HepG2 (cell line): ENCODE results near the gene PLEKHG2. TPM values are rescaled to one million over a fixed set of nuclear protein-coding genes. Genes with fewer than 3 reads are reported as not detected.

ENCODE experiments used
- ETV6 ChIP-seq: sonication (generic); formaldehyde crosslinking; conservative IDR thresholded peaks from 2 replicates; pipeline ENCODE4 v1.4.0; 2020; ENCODE audit warnings: missing genetic modification reagents
- LRRFIP1 ChIP-seq: sonication (generic); formaldehyde crosslinking; conservative IDR thresholded peaks from 2 replicates; pipeline ENCODE4 v1.4.0; 2020; ENCODE audit warnings: missing genetic modification reagents
- MAX ChIP-seq: IDR thresholded peaks from 2 replicates; pipeline ENCODE4 v1.6.1; 2012; ENCODE audit warnings: inconsistent platforms
- NFATC3 ChIP-seq: sonication (generic); formaldehyde crosslinking; IDR thresholded peaks from 2 replicates; pipeline ENCODE4 v1.5.1; 2020; ENCODE audit warnings: mild to moderate bottlenecking, missing genetic modification reagents
- PLRG1 ChIP-seq: fragments of 450-650 bp; conservative IDR thresholded peaks from 2 replicates; pipeline ENCODE4 v1.6.1; 2016
- SRSF9 ChIP-seq: fragments of 200-400 bp; formaldehyde crosslinking; IDR thresholded peaks from 2 replicates; pipeline ENCODE4 v1.6.1; 2018; ENCODE audit warnings: borderline replicate concordance, mild to moderate bottlenecking, low read depth, low read length; ENCODE audit not compliant: insufficient read depth, poor library complexity, severe bottlenecking
- STAT6 ChIP-seq: sonication (generic); formaldehyde crosslinking; IDR thresholded peaks from 2 replicates; pipeline ENCODE4 v1.4.0; 2020; ENCODE audit warnings: missing genetic modification reagents, mild to moderate bottlenecking, borderline replicate concordance
- TBX2 ChIP-seq: sonication (generic); formaldehyde crosslinking; IDR thresholded peaks from 2 replicates; pipeline ENCODE4 v1.5.0; 2020; ENCODE audit warnings: missing genetic modification reagents, mild to moderate bottlenecking, borderline replicate concordance
- TEF ChIP-seq: sonication (generic); formaldehyde crosslinking; IDR thresholded peaks from 2 replicates; pipeline ENCODE4 v1.5.0; 2020; ENCODE audit warnings: missing genetic modification reagents
- THAP8 ChIP-seq: sonication (generic); formaldehyde crosslinking; IDR thresholded peaks from 2 replicates; pipeline ENCODE4 v1.5.1; 2020; ENCODE audit warnings: missing genetic modification reagents, mild to moderate bottlenecking, borderline replicate concordance
- ZNF251 ChIP-seq: sonication (generic); formaldehyde crosslinking; IDR thresholded peaks from 2 replicates; pipeline ENCODE4 v1.9.0; 2021; ENCODE audit warnings: mild to moderate bottlenecking, missing genetic modification reagents
- ZNF530 ChIP-seq: sonication (generic); formaldehyde crosslinking; IDR thresholded peaks from 2 replicates; pipeline ENCODE4 v1.5.0; 2020; ENCODE audit warnings: low read depth, mild to moderate bottlenecking, missing genetic modification reagents
- ZNF83 ChIP-seq: sonication (generic); formaldehyde crosslinking; IDR thresholded peaks from 2 replicates; pipeline ENCODE4 v1.4.0; 2020; ENCODE audit warnings: missing genetic modification reagents, mild to moderate bottlenecking, borderline replicate concordance
- ZNF839 ChIP-seq: sonication (generic); formaldehyde crosslinking; IDR thresholded peaks from 2 replicates; pipeline ENCODE4 v1.4.0; 2020; ENCODE audit warnings: missing genetic modification reagents, mild to moderate bottlenecking, borderline replicate concordance
- polyA plus RNA-seq, 8 experiments: library from polyadenylated mRNA; depleted of rRNA in 3 of 8; stranded (reverse) in 7 of 8; unstranded in 1 of 8; fragments of >200 nt; fragmentation: Illumina TruSeq in 4 of 8; extraction: Trizol in 4 of 8; gene quantifications; 2 replicates each; pipeline versions ENCODE4 v1.2.1 to v1.2.3, GENCODE V29; 2011 to 2016; ENCODE audit warnings: low read depth in 4 of 8, missing spikeins in 1 of 8, mixed read lengths in 1 of 8; ENCODE audit not compliant: insufficient read depth in 1 of 8
- total RNA-seq, 5 experiments: library from RNA; depleted of rRNA; stranded (reverse); fragments of >200 nt; fragmentation: Illumina TruSeq; extraction: Trizol; gene quantifications; 2 replicates each; pipeline ENCODE4 v1.2.3, GENCODE V29; 2016; ENCODE audit warnings: low read depth in 1 of 5

PLEKHG2 gene
- total and polyA plus RNA-seq, 2 of the 13 experiments (the other 11 are each of a cell fraction or from before 2014, with no cell fraction given): 3.6 to 6.8 TPM

GRCh38 chr19:39401549-39402345 lies 10.7 kb upstream of the PLEKHG2 start (continued):
- TF ChIP-seq STAT6 (peak; percentile 27; the same call in 1 of the 2 replicates), SRSF9 (no peak), ZNF839 (CRISPR knock-in tag) (peak; percentile 90; the same call in 1 of the 2 replicates), LRRFIP1 (CRISPR knock-in tag) (no peak), MAX (peak; percentile 94), ZNF251 (CRISPR knock-in tag) (0 out of 2 replicates have a peak, but pooled peaks have one; percentile 14), ZNF83 (CRISPR knock-in tag) (peak; percentile 63; the same call in 1 of the 2 replicates), PLRG1 (no peak), NFATC3 (CRISPR knock-in tag) (no peak), ZNF530 (CRISPR knock-in tag) (no peak), ETV6 (CRISPR knock-in tag) (no peak), THAP8 (CRISPR knock-in tag) (no peak), TBX2 (peak; percentile 81; the same call in 1 of the 2 replicates), TEF (no peak)
